ENCODE measurements around the gene HOXC9. TPM values are rescaled to one million over a fixed set of nuclear protein-coding genes. Genes with fewer than 3 reads are reported as not detected.

HOXC9 gene
- total and polyA plus RNA-seq, 8 donors, result 0.08 TPM; not detected in 7

DNA sequence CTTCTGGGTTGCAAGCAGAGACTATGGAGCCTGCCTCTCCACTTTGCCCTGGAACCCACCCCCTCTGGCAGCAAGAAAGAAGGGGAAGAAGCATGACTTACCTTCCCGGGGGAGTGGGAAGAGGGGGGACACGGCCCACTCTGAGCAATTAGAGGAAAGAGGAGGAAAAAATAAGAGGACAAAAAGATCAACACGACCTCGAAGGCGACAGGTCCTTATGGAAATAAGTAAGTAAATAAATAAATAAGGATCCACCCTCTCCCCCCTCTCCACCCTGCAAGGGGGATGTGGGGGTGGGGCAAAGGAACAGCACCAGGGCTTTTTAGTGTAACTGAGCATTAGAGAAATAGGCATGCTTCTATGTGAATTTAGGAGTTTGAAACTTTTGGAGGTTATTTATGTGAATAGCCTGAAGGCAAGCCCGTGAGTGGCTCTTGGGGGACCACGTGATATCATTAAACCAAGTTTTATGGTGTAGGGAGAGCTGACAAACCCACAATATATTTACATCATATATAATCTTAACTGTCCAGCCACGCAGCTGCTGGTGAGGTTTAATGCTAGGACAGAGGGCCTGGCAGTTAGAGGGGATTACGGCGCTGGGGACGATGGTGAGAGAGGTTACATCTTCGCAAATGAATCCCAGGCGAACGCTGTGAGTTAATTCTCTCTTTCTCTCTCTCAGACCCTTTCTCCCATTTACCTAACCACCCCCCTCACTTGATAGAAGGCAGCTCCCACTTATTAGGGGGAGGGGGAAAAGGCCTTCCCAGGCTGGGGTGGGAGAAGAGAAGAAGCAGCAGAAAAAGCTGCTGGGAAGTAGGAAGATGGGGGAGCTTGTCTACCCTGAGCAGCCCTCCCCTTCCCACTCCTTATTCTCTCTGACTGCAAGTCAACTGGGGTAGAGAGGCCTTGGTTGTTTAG, 37.7 kb downstream of the HOXC9 start:
- peaks cover 0 to 95% (median 27%) of the 10 kb centered on the region in 3 donors for H3K27me3 ChIP-seq
- 63 to 78% (median 68%) methylated on average over 14 of the region's 14 CpGs for WGBS, 5 donors
- intact Hi-C loops (cut with DNase I; ENCODE audit: low total_unique reads), result no loop called here
- H3K27ac ChIP-seq, result peak overlapping the region in 4 of 5 donors; percentile 24 to 62 (median 54)
- H3K9me3 ChIP-seq, result no peaks in the 10 kb centered on the region
- no peak overlapping the region for H3K4me3 ChIP-seq
- TF ChIP-seq, protein P1, sequence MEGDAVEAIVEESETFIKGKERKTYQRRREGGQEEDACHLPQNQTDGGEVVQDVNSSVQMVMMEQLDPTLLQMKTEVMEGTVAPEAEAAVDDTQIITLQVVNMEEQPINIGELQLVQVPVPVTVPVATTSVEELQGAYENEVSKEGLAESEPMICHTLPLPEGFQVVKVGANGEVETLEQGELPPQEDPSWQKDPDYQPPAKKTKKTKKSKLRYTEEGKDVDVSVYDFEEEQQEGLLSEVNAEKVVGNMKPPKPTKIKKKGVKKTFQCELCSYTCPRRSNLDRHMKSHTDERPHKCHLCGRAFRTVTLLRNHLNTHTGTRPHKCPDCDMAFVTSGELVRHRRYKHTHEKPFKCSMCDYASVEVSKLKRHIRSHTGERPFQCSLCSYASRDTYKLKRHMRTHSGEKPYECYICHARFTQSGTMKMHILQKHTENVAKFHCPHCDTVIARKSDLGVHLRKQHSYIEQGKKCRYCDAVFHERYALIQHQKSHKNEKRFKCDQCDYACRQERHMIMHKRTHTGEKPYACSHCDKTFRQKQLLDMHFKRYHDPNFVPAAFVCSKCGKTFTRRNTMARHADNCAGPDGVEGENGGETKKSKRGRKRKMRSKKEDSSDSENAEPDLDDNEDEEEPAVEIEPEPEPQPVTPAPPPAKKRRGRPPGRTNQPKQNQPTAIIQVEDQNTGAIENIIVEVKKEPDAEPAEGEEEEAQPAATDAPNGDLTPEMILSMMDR (IDR thresholded peaks at IDR 0.05), result no peak
- TF ChIP-seq POLR2A (IDR thresholded peaks at IDR 0.05) (no peak), EP300 (IDR thresholded peaks at IDR 0.05) (no peak), POLR2AphosphoS5 (IDR thresholded peaks at IDR 0.05) (no peak)
- H3K36me3 ChIP-seq, result no peaks in the 10 kb centered on the region
- peak in 1 of 2 donors; percentile 37 for DNase-seq
- peaks cover 6 to 50% (median 31%) of the 10 kb centered on the region in 4 donors for H3K4me1 ChIP-seq

DNA sequence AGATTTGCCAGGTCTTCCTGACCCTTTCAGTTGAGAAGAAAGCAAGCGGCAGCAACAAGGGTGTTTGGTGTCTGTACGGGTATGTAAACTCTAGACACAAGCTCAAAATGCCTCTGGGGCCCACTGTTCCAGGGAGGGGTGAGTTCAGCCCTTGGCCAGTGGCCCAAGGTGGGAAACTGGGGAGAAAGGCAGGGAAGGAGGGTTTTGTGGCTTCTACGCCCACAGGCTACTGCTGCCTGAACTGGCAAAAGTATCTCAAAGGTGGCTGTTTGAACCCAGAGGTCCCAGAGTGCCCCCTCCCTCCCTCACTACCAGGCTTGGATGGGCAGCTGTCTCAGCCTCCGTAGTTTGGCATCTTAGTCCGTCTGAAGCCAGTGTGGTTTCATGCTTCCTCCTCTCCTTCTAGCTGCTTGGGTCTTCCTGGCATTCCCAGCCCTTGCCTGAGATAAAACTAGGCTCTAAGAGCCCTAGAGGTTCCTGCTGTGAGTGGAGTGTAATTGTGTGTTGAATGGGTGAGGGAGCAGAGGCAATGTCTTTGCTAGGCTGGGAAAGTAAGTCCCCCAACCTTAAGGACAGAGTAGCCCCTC, 38.4 kb downstream of the HOXC9 start:
- H3K4me3 ChIP-seq, result no peak overlapping the region
- 66 to 84% (median 69%) methylated on average over 5 of the region's 5 CpGs for WGBS, 5 donors
- peaks cover 6 to 43% (median 25%) of the 10 kb centered on the region in 4 donors for H3K4me1 ChIP-seq
- peaks cover 0 to 94% (median 19%) of the 10 kb centered on the region in 3 donors for H3K27me3 ChIP-seq
- H3K36me3 ChIP-seq, result no peaks in the 10 kb centered on the region
- TF ChIP-seq POLR2AphosphoS5 (IDR thresholded peaks at IDR 0.05), result no peak
- TF ChIP-seq EP300 (IDR thresholded peaks at IDR 0.05), result no peak
- TF ChIP-seq, protein P1 (IDR thresholded peaks at IDR 0.05), result no peak
- TF ChIP-seq POLR2A (IDR thresholded peaks at IDR 0.05), result no peak
- DNase-seq, result no peak
- H3K9me3 ChIP-seq, result no peaks in the 10 kb centered on the region
- peak overlapping the region in 4 of 5 donors; percentile 24 to 62 (median 54) for H3K27ac ChIP-seq
- intact Hi-C loops (cut with DNase I; ENCODE audit: low total_unique reads), result no loop called here

DNA sequence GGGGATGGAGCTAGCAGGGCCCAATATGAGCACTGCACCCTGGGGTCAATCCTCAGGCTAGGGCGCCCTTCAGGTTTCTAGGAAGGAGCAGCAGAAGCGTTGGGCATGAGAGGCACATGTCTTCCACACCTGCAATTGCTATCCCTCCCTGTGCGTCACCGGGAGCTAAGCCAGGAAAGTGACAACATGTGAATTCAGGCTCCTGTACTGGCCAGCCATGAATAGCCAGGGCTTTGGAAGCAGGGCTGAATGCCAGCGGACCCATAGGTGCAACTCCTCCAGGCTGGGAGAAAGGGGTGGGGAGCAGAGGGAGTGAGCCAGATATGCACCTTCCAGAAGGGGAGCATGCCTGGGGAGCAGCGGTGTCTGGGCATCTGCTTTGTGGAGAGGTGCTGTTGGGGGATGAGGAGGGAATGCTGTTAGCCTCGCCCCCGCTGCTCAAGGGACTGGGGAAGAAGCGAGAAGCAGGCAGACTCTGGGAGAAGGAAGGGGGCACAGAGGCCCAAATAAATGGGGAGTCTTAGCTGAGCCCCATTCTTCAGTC, 39.0 kb downstream of the HOXC9 start:
- Histone ChIP-seq H3K4me1 (peaks cover 2 to 37% (median 20%) of the 10 kb centered on the region in 4 donors), H3K36me3 (no peaks in the 10 kb centered on the region), H3K9me3 (no peaks in the 10 kb centered on the region), H3K4me3 (no peak overlapping the region), H3K27ac (peak overlapping the region in 4 of 5 donors; percentile 24 to 62 (median 54)), H3K27me3 (peaks cover 0 to 92% (median 18%) of the 10 kb centered on the region in 3 donors)
- TF ChIP-seq, protein P1 (IDR thresholded peaks at IDR 0.05), result no peak
- no peak for TF ChIP-seq POLR2AphosphoS5 (IDR thresholded peaks at IDR 0.05)
- no peak for TF ChIP-seq POLR2A (IDR thresholded peaks at IDR 0.05)
- no peak for TF ChIP-seq EP300 (IDR thresholded peaks at IDR 0.05)
- DNase-seq, result peak; percentile 72 to 76
- WGBS, 5 donors, result 53 to 88% (median 57%) methylated on average over 5 to 9 of the region's 9 CpGs
- intact Hi-C loops (cut with DNase I; ENCODE audit: low total_unique reads), result no loop called here

All from stomach (tissue), 9 donors.